GM19395 (cell line): ENCODE data around the gene SULF2.

Experiments
- ATAC-seq: cut with Tn5 transposase; IDR thresholded peaks from one replicate; pipeline ENCODE4 v1.9.1; 2021; ENCODE audit warnings: mild to moderate bottlenecking, moderate library complexity; ENCODE audit not compliant: unreplicated experiment

SULF2 gene

GRCh38 chr20:47688385-47689381 lies 96.6 kb downstream of the SULF2 start:
- no peak for ATAC-seq

GRCh38 chr20:47687095-47687987 lies 97.9 kb downstream of the SULF2 start:
- no peak for ATAC-seq

GRCh38 chr20:47686545-47686944 lies 98.7 kb downstream of the SULF2 start:
- ATAC-seq: no peak

- ATAC-seq: no peak
Measured at GRCh38 chr20:47684306-47685080, 100.8 kb downstream of the SULF2 start.

- no peak for ATAC-seq
Measured at GRCh38 chr20:47682916-47683315, 102.4 kb downstream of the SULF2 start.

GRCh38 chr20:47682028-47682783 lies 103.1 kb downstream of the SULF2 start:
- no peak for ATAC-seq

GRCh38 chr20:47680804-47681529 lies 104.3 kb downstream of the SULF2 start:
- no peak for ATAC-seq

- ATAC-seq: no peak
Measured at GRCh38 chr20:47679462-47679861, 105.8 kb downstream of the SULF2 start.

GRCh38 chr20:47678536-47678935 lies 106.7 kb downstream of the SULF2 start:
- ATAC-seq: no peak

GRCh38 chr20:47677635-47678453 lies 107.4 kb downstream of the SULF2 start:
- ATAC-seq: no peak

GRCh38 chr20:47676912-47677634 lies 108.2 kb downstream of the SULF2 start:
- no peak for ATAC-seq

- no peak for ATAC-seq
Measured at GRCh38 chr20:47676219-47676721, 109.0 kb downstream of the SULF2 start.

- ATAC-seq: no peak
Measured at GRCh38 chr20:47675190-47676142, 109.8 kb downstream of the SULF2 start.

- no peak for ATAC-seq
Measured at GRCh38 chr20:47674686-47675085, 110.6 kb downstream of the SULF2 start.

GRCh38 chr20:47674145-47674544 lies 111.1 kb downstream of the SULF2 start:
- ATAC-seq: no peak

GRCh38 chr20:47673671-47673955 lies 111.7 kb downstream of the SULF2 start:
- ATAC-seq: no peak
